22Rv1 (cell line): ENCODE measurements around the gene LMBRD1.

Experiments used
- ZFX ChIP-seq: fragments of 450-650 bp; IDR thresholded peaks from 2 replicates; pipeline ENCODE4 v1.6.1; 2017; ENCODE audit warnings: antibody characterized with exemption, borderline replicate concordance
- TF ChIP-seq, protein P1 (sequence below): fragments of 450-650 bp; IDR thresholded peaks from 2 replicates; pipeline ENCODE4 v1.5.1; 2017; ENCODE audit warnings: mild to moderate bottlenecking

- TF ChIP-seq, protein P1, sequence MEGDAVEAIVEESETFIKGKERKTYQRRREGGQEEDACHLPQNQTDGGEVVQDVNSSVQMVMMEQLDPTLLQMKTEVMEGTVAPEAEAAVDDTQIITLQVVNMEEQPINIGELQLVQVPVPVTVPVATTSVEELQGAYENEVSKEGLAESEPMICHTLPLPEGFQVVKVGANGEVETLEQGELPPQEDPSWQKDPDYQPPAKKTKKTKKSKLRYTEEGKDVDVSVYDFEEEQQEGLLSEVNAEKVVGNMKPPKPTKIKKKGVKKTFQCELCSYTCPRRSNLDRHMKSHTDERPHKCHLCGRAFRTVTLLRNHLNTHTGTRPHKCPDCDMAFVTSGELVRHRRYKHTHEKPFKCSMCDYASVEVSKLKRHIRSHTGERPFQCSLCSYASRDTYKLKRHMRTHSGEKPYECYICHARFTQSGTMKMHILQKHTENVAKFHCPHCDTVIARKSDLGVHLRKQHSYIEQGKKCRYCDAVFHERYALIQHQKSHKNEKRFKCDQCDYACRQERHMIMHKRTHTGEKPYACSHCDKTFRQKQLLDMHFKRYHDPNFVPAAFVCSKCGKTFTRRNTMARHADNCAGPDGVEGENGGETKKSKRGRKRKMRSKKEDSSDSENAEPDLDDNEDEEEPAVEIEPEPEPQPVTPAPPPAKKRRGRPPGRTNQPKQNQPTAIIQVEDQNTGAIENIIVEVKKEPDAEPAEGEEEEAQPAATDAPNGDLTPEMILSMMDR = no peak
- no peak for TF ChIP-seq ZFX
Observed at GRCh38 chr6:69763763-69764162, 33.0 kb downstream of the LMBRD1 start.
